ENCODE results near the gene DNAH8. TPM values are rescaled to one million over a fixed set of nuclear protein-coding genes. Genes with fewer than 3 reads are reported as not detected.

Gene DNAH8
- total RNA-seq, 4 donors from 2014 or later = under 0.01 TPM; not detected in 3

GRCh38 chr6:38924791-38925509 is 209.8 kb downstream of the DNAH8 start:
- no peaks in the 10 kb centered on the region for H3K9me3 ChIP-seq
- DNase-seq (ENCODE audit: extremely low spot score) = no peak
- intact Hi-C loops (cut with DNase I) = no loop called here
- 94% methylated on average over 7 of the region's 7 CpGs for WGBS
- TF ChIP-seq POLR2A (IDR thresholded peaks at IDR 0.05; ENCODE audit: low read depth) = no peak
- TF ChIP-seq CTCF (IDR thresholded peaks at IDR 0.05) = no peak
- no peak for TF ChIP-seq POLR2AphosphoS5 (IDR thresholded peaks at IDR 0.05)
- H3K4me3 ChIP-seq = no peak overlapping the region
- H3K36me3 ChIP-seq = no peaks in the 10 kb centered on the region
- H3K27me3 ChIP-seq = peaks cover 0 to 4% (median 0%) of the 10 kb centered on the region in 4 donors
- no peaks in the 10 kb centered on the region for H3K4me1 ChIP-seq
- H3K27ac ChIP-seq (replicated peaks in 1 of 4) = no peak overlapping the region

GRCh38 chr6:38929560-38929959 is 214.4 kb downstream of the DNAH8 start:
- Histone ChIP-seq H3K4me3 (no peak overlapping the region), H3K4me1 (no peaks in the 10 kb centered on the region), H3K36me3 (no peaks in the 10 kb centered on the region), H3K9me3 (no peaks in the 10 kb centered on the region), H3K27ac (replicated peaks in 1 of 4) (no peak overlapping the region), H3K27me3 (peaks cover 0 to 4% (median 0%) of the 10 kb centered on the region in 4 donors)
- 79% methylated on average over 5 of the region's 5 CpGs for WGBS
- TF ChIP-seq POLR2A (IDR thresholded peaks at IDR 0.05; ENCODE audit: low read depth) (no peak), CTCF (IDR thresholded peaks at IDR 0.05) (no peak), POLR2AphosphoS5 (IDR thresholded peaks at IDR 0.05) (no peak), EP300 (IDR thresholded peaks at IDR 0.05) (no peak)
- intact Hi-C loops (cut with DNase I) = no loop called here
- DNase-seq (ENCODE audit: extremely low spot score) = no peak

- Histone ChIP-seq H3K4me3 (no peak overlapping the region), H3K27me3 (peaks cover 0 to 4% (median 0%) of the 10 kb centered on the region in 4 donors), H3K27ac (replicated peaks in 1 of 4) (no peak overlapping the region), H3K4me1 (no peaks in the 10 kb centered on the region), H3K9me3 (no peaks in the 10 kb centered on the region), H3K36me3 (no peaks in the 10 kb centered on the region)
- WGBS = 73% methylated on average over 3 of the region's 3 CpGs
- no peak for TF ChIP-seq CTCF (IDR thresholded peaks at IDR 0.05)
- no peak for TF ChIP-seq EP300 (IDR thresholded peaks at IDR 0.05)
- no peak for TF ChIP-seq POLR2A (IDR thresholded peaks at IDR 0.05; ENCODE audit: low read depth)
- no peak for TF ChIP-seq POLR2AphosphoS5 (IDR thresholded peaks at IDR 0.05)
- no peak for DNase-seq (ENCODE audit: extremely low spot score)
- intact Hi-C loops (cut with DNase I) = no loop called here
Measured at GRCh38 chr6:38933426-38933825, 218.3 kb downstream of the DNAH8 start.

- no peak for TF ChIP-seq POLR2AphosphoS5 (IDR thresholded peaks at IDR 0.05)
- no peak for TF ChIP-seq POLR2A (IDR thresholded peaks at IDR 0.05; ENCODE audit: low read depth)
- no peak for TF ChIP-seq CTCF (IDR thresholded peaks at IDR 0.05)
- no peak for TF ChIP-seq EP300 (IDR thresholded peaks at IDR 0.05)
- intact Hi-C loops (cut with DNase I) = no loop called here
- H3K4me3 ChIP-seq = no peak overlapping the region
- H3K9me3 ChIP-seq = no peaks in the 10 kb centered on the region
- H3K36me3 ChIP-seq = no peaks in the 10 kb centered on the region
- H3K27ac ChIP-seq (replicated peaks in 1 of 4) = no peak overlapping the region
- no peak for DNase-seq (ENCODE audit: extremely low spot score)
- H3K4me1 ChIP-seq = no peaks in the 10 kb centered on the region
- H3K27me3 ChIP-seq = no peaks in the 10 kb centered on the region
- WGBS = 89% methylated on average over 1 of the region's 1 CpG
Measured at GRCh38 chr6:38935051-38935450, 219.9 kb downstream of the DNAH8 start.

Measured in esophagus muscularis mucosa (tissue), 4 donors.